B cell (primary cell): Measurements from ENCODE around the gene KAZN. TPM values are rescaled to one million over a fixed set of nuclear protein-coding genes. Genes with fewer than 3 reads are reported as not detected.

Experiments used
- ATAC-seq: fragments of 200-7000 bp; cut with Tn5 transposase; one replicate; pipeline ENCODE4 v1.10.0; 2021; ENCODE audit warnings: low read depth, mild to moderate bottlenecking, moderate number of reproducible peaks, moderate library complexity
- CTCF ChIA-PET: fragments of 350-600 bp; sonication (Branson Sonifier 250); formaldehyde crosslinking; loops from one replicate; lab custom pipeline; 2021; ENCODE audit warnings: antibody characterized with exemption, inconsistent platforms; lab: Charles Lee
- POLR2A ChIA-PET: fragments of 350-600 bp; sonication (Branson Sonifier 250); formaldehyde crosslinking; loops from one replicate; lab custom pipeline; 2021; ENCODE audit warnings: antibody characterized with exemption; lab: Charles Lee
- DNase-seq: peaks from one replicate; pipeline ENCODE4 v3.0.0; 2013
- H2AFZ ChIP-seq: 2 replicates; pipeline ENCODE4 v1.6.1; 2012; ENCODE audit warnings: mild to moderate bottlenecking, low read depth, low read length; ENCODE audit not compliant: insufficient read depth, poor library complexity, severe bottlenecking
- H3K27ac ChIP-seq, 2 donors: 1 replicate in 1 of 2; 2 replicates in 1 of 2; pipeline ENCODE4 v1.5.1; 2012 to 2013; ENCODE audit warnings: low read length in 2 of 2, mild to moderate bottlenecking in 2 of 2, moderate library complexity in 1 of 2
- H3K27me3 ChIP-seq, 4 experiments: fragments of 200-600 bp in 1 of 4; sonication (generic) in 1 of 4; replicated peaks in 1 of 4; 1 replicate in 2 of 4; 2 replicates in 2 of 4; pipeline versions ENCODE4 v1.6.1 to v1.7.0; 2013 to 2016; ENCODE audit warnings: low read length in 3 of 4, mild to moderate bottlenecking in 2 of 4, mixed read lengths in 1 of 4, moderate library complexity in 1 of 4; ENCODE audit not compliant: insufficient read depth in 4 of 4, control insufficient read depth in 3 of 4; ENCODE audit errors: control extremely low read depth in 1 of 4
- H3K36me3 ChIP-seq, 2 experiments: replicated peaks in 1 of 2; 1 replicate in 1 of 2; 2 replicates in 1 of 2; pipeline versions ENCODE4 v1.6.1 to v1.7.1; 2013; ENCODE audit warnings: low read length in 1 of 2; ENCODE audit not compliant: insufficient read depth in 2 of 2, control insufficient read depth in 1 of 2; ENCODE audit errors: control extremely low read depth in 1 of 2, extremely low read depth in 1 of 2
- H3K4me1 ChIP-seq, 2 donors: fragments of 200-600 bp in 1 of 2; sonication (generic) in 1 of 2; 1 replicate in 1 of 2; 2 replicates in 1 of 2; pipeline versions ENCODE4 v1.5.1 to v1.6.1; 2013 to 2017; ENCODE audit warnings: low read length in 2 of 2; ENCODE audit not compliant: control insufficient read depth in 2 of 2, insufficient read depth in 2 of 2
- H3K4me2 ChIP-seq: replicated peaks from 2 replicates; pipeline ENCODE3; 2012; ENCODE audit warnings: mild to moderate bottlenecking, low read depth, low read length; ENCODE audit not compliant: poor library complexity, severe bottlenecking
- H3K4me3 ChIP-seq, 5 experiments: fragments of 200-600 bp in 1 of 5; sonication (generic) in 1 of 5; 1 replicate in 3 of 5; 2 replicates in 2 of 5; pipeline versions ENCODE4 v1.5.1 to v1.7.0; 2011 to 2016; ENCODE audit warnings: low read length in 4 of 5, mild to moderate bottlenecking in 4 of 5, low read depth in 2 of 5, control low read depth in 1 of 5, moderate library complexity in 1 of 5; ENCODE audit not compliant: insufficient read depth in 1 of 5; ENCODE audit errors: control extremely low read depth in 1 of 5, extremely low read depth in 1 of 5
- H3K79me2 ChIP-seq: fragments of 200-600 bp; sonication (generic); one replicate; pipeline ENCODE4 v1.6.0; 2016; ENCODE audit warnings: low read length; ENCODE audit not compliant: control insufficient read depth, insufficient read depth
- H3K9ac ChIP-seq: fragments of 200-600 bp; sonication (generic); 2 replicates; pipeline ENCODE4 v1.6.1; 2017; ENCODE audit warnings: mild to moderate bottlenecking, low read length, moderate library complexity
- H3K9me3 ChIP-seq, 3 donors: one replicate each; pipeline versions ENCODE4 v1.6.1 to v1.7.1; 2013; ENCODE audit warnings: low read length in 2 of 3; ENCODE audit not compliant: control insufficient read depth in 2 of 3, insufficient read depth in 1 of 3; ENCODE audit errors: control extremely low read depth in 1 of 3
- H4K20me1 ChIP-seq: 2 replicates; pipeline ENCODE4 v1.6.0; 2012; ENCODE audit warnings: mild to moderate bottlenecking, low read length; ENCODE audit not compliant: insufficient read depth, control insufficient read depth, poor library complexity, severe bottlenecking
- H3K27ac Mint-ChIP-seq: one replicate; pipeline ENCODE4 v1.8.0; 2021; ENCODE audit warnings: mixed read lengths
- H3K27me3 Mint-ChIP-seq: one replicate; pipeline ENCODE4 v1.8.0; 2021; ENCODE audit warnings: mixed read lengths
- H3K4me1 Mint-ChIP-seq: one replicate; pipeline ENCODE4 v1.8.0; 2021; ENCODE audit warnings: mixed read lengths
- H3K4me3 Mint-ChIP-seq: one replicate; pipeline ENCODE4 v1.8.0; 2021; ENCODE audit warnings: mixed read lengths
- H3K9me3 Mint-ChIP-seq: one replicate; pipeline ENCODE4 v1.8.0; 2022; ENCODE audit warnings: mixed read lengths; ENCODE audit not compliant: insufficient read depth
- EZH2 ChIP-seq: IDR thresholded peaks from 2 replicates; pipeline ENCODE4 v1.6.1; 2012; ENCODE audit warnings: borderline replicate concordance, low read depth, mild to moderate bottlenecking, moderate library complexity, low read length; ENCODE audit not compliant: insufficient read depth, poor library complexity, severe bottlenecking
- WGBS: methylation state at CpG from one replicate; pipeline ENCODE4 v1.1.5; 2013; ENCODE audit warnings: missing lambda C conversion rate; ENCODE audit not compliant: insufficient coverage; 5-methylcytosine and 5-hydroxymethylcytosine counted together
- intact Hi-C: fragments of 100-400 bp; cut with micrococcal nuclease; formaldehyde crosslinking; loops from one replicate; pipeline ENCODE4 v1.10.0; 2022
- polyA plus RNA-seq: library from polyadenylated mRNA; depleted of rRNA; stranded (reverse); fragments of >200 nt; gene quantifications from 2 replicates; pipeline ENCODE4 v1.2.3, GENCODE V29; 2012
- total RNA-seq, 2 donors: library from RNA; stranded (reverse); fragments of 120-200 nt in 1 of 2; gene quantifications; 1 replicate in 1 of 2; 2 replicates in 1 of 2; pipeline versions ENCODE4 v1.2.3 to v1.2.4, GENCODE V29; 2013 to 2022
- TF ChIP-seq, protein P1 (sequence below): fragments of 200-600 bp; IDR thresholded peaks from one replicate; pipeline ENCODE4 v1.8.0; 2022; ENCODE audit warnings: antibody characterized with exemption, mild to moderate bottlenecking

The KAZN gene
- total and polyA plus RNA-seq, 2 donors (not counting 1 experiment from before 2014, with no cell fraction given) = 0.13 to 0.39 TPM

DNA sequence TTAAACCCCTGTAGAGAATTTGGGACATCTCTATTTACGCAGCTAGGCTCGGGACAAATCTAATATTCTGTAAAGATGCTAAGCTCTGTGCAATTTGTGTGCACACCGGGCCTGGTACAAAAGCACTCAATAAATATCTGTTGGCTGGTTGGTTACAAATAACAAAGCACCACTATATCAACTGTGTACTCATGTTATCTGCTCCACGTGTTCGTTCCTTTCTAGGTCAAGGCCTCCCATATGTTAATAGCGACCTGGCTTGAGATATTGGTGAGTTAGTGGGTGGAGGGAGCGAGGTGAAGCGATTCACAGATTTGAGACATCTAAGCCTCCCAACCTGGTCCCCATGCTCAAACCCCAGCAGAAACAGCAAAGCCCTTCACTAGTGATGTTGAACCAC lies 47.1 kb upstream of the KAZN start:
- CTCF ChIA-PET = no interaction called here
- no peak overlapping the region for H3K4me3 Mint-ChIP-seq
- no peak for DNase-seq
- no peak overlapping the region for H2AFZ ChIP-seq
- POLR2A ChIA-PET = no interaction called here
- H3K4me1 Mint-ChIP-seq = no peaks in the 10 kb centered on the region
- TF ChIP-seq, protein P1, sequence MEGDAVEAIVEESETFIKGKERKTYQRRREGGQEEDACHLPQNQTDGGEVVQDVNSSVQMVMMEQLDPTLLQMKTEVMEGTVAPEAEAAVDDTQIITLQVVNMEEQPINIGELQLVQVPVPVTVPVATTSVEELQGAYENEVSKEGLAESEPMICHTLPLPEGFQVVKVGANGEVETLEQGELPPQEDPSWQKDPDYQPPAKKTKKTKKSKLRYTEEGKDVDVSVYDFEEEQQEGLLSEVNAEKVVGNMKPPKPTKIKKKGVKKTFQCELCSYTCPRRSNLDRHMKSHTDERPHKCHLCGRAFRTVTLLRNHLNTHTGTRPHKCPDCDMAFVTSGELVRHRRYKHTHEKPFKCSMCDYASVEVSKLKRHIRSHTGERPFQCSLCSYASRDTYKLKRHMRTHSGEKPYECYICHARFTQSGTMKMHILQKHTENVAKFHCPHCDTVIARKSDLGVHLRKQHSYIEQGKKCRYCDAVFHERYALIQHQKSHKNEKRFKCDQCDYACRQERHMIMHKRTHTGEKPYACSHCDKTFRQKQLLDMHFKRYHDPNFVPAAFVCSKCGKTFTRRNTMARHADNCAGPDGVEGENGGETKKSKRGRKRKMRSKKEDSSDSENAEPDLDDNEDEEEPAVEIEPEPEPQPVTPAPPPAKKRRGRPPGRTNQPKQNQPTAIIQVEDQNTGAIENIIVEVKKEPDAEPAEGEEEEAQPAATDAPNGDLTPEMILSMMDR = no peak
- TF ChIP-seq EZH2 = no peak
- peaks cover 28% of the 10 kb centered on the region for H3K27me3 Mint-ChIP-seq
- H3K27me3 ChIP-seq = peaks cover 0 to 2% (median 0%) of the 10 kb centered on the region in 4 experiments
- H3K4me2 ChIP-seq = no peak overlapping the region
- H3K9ac ChIP-seq = no peak overlapping the region
- no peak overlapping the region for H3K27ac Mint-ChIP-seq
- intact Hi-C loops = no loop called here
- no peaks in the 10 kb centered on the region for H4K20me1 ChIP-seq
- 100% methylated on average over 3 of the region's 8 CpGs for WGBS
- no peaks in the 10 kb centered on the region for H3K79me2 ChIP-seq
- ATAC-seq = no peak
- no peaks in the 10 kb centered on the region for H3K36me3 ChIP-seq
- no peak overlapping the region for H3K4me3 ChIP-seq
- H3K9me3 Mint-ChIP-seq = no peaks in the 10 kb centered on the region
- no peaks in the 10 kb centered on the region for H3K4me1 ChIP-seq
- no peaks in the 10 kb centered on the region for H3K9me3 ChIP-seq
- no peak overlapping the region for H3K27ac ChIP-seq

DNA sequence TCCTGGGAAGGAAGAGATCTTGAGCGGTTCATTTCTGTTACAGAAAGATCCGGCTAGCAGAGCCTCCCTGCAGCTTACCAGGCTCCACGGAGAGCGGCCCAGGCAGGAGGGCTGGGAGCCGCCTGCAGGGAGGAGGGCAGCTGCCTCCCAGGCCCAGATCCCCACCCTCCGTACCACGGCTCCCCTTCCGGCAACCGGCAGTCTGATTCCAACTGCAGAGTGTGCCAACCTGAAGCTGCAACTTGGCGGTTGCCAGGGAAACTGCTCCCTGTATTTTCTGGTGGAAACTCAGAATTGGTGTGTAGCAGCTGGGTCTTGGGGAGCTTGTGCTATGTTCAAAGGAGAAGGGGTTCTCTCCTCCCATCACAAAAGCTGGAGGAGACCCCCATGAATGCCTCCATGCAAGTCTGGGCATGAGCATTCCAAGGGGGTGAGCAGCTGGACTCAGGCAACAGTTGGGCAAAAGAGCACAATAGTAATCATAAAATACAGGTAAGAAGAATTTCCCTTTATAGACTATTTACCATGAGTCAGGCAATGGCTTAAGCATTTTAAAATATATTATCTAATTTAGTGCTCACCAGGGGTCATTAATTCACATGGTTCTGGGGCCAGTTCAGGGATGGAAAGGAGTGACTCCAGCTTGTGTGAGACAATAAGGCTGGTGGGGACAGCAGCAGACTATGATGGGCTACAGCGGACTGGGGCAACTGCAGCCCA lies 46.1 kb upstream of the KAZN start:
- Histone ChIP-seq H3K36me3 (no peaks in the 10 kb centered on the region), H3K79me2 (no peaks in the 10 kb centered on the region), H3K4me2 (no peak overlapping the region), H3K27me3 (peaks cover 0 to 2% (median 0%) of the 10 kb centered on the region in 4 experiments), H3K27ac (no peak overlapping the region), H3K4me1 (no peaks in the 10 kb centered on the region), H4K20me1 (no peaks in the 10 kb centered on the region), H2AFZ (no peak overlapping the region), H3K9ac (no peak overlapping the region), H3K9me3 (no peaks in the 10 kb centered on the region), H3K4me3 (no peak overlapping the region)
- no peaks in the 10 kb centered on the region for H3K4me1 Mint-ChIP-seq
- intact Hi-C loops = no loop called here
- ATAC-seq = no peak
- 82% methylated on average over 10 of the region's 11 CpGs for WGBS
- TF ChIP-seq EZH2 = no peak
- TF ChIP-seq, protein P1 = no peak
- CTCF ChIA-PET = no interaction called here
- H3K9me3 Mint-ChIP-seq = no peaks in the 10 kb centered on the region
- POLR2A ChIA-PET = no interaction called here
- H3K27ac Mint-ChIP-seq = no peak overlapping the region
- DNase-seq = no peak
- no peak overlapping the region for H3K4me3 Mint-ChIP-seq
- H3K27me3 Mint-ChIP-seq = peaks cover 34% of the 10 kb centered on the region
